ENCODE results near the gene DTD1.

DTD1 gene

GRCh38 chr20:18671203-18671710, 83.4 kb downstream of the DTD1 start (continued):
- TF ChIP-seq ZSCAN23 (tag by site-specific recombination; IDR thresholded peaks at IDR 0.05): no peak
- TF ChIP-seq SP3 (tag by site-specific recombination; IDR thresholded peaks at IDR 0.05): no peak
- no peak for TF ChIP-seq ZNF184 (tag by site-specific recombination; IDR thresholded peaks at IDR 0.05)
- TF ChIP-seq EGR2 (tag by site-specific recombination; IDR thresholded peaks at IDR 0.05; ENCODE audit: low read depth): no peak
- TF ChIP-seq ZSCAN30 (tag by site-specific recombination; IDR thresholded peaks at IDR 0.05): no peak
- TF ChIP-seq, protein P1, sequence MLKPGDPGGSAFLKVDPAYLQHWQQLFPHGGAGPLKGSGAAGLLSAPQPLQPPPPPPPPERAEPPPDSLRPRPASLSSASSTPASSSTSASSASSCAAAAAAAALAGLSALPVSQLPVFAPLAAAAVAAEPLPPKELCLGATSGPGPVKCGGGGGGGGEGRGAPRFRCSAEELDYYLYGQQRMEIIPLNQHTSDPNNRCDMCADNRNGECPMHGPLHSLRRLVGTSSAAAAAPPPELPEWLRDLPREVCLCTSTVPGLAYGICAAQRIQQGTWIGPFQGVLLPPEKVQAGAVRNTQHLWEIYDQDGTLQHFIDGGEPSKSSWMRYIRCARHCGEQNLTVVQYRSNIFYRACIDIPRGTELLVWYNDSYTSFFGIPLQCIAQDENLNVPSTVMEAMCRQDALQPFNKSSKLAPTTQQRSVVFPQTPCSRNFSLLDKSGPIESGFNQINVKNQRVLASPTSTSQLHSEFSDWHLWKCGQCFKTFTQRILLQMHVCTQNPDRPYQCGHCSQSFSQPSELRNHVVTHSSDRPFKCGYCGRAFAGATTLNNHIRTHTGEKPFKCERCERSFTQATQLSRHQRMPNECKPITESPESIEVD (tag by site-specific recombination; IDR thresholded peaks at IDR 0.05): no peak
- TF ChIP-seq ZNF707 (tag by site-specific recombination; IDR thresholded peaks at IDR 0.05): no peak

GRCh38 chr20:18672834-18673233, 85.0 kb downstream of the DTD1 start:
- no peaks in the 10 kb centered on the region for H3K4me1 ChIP-seq (ENCODE audit: control insufficient read depth, insufficient read depth, low read length)
- ChIA-PET CTCF (interaction anchor here (0.6 kb wide), 1 partner anchor 326 kb away, joined by 3 read pairs; no protein-coding TSS in a partner anchor), POLR2A (no interaction called here)
- no peaks in the 10 kb centered on the region for H3K36me3 ChIP-seq (ENCODE audit: control insufficient read depth in 2 of 2, insufficient read depth in 1 of 2, low read length in 2 of 2)
- H3K9me3 ChIP-seq (ENCODE audit: control insufficient read depth, insufficient read depth, low read depth, low read length): no peaks in the 10 kb centered on the region
- TF ChIP-seq KLF1 (tag by site-specific recombination; IDR thresholded peaks at IDR 0.05) (no peak), ZNF423 (tag by site-specific recombination; IDR thresholded peaks at IDR 0.05) (no peak), ZNF837 (tag by site-specific recombination; IDR thresholded peaks at IDR 0.05) (no peak), ZNF311 (tag by site-specific recombination; IDR thresholded peaks at IDR 0.05; ENCODE audit: borderline replicate concordance) (no peak), ZNF416 (tag by site-specific recombination; IDR thresholded peaks at IDR 0.05) (no peak), PRDM2 (tag by site-specific recombination; IDR thresholded peaks at IDR 0.05; ENCODE audit: borderline replicate concordance) (no peak), KLF10 (tag by site-specific recombination; IDR thresholded peaks at IDR 0.05) (no peak), ZNF157 (tag by site-specific recombination; IDR thresholded peaks at IDR 0.05) (no peak), ZNF132 (tag by site-specific recombination; IDR thresholded peaks at IDR 0.05; ENCODE audit: borderline replicate concordance) (no peak), TRIM28 (IDR thresholded peaks at IDR 0.05; ENCODE audit: borderline replicate concordance, low read length) (no peak), ZNF692 (tag by site-specific recombination; IDR thresholded peaks at IDR 0.05) (no peak), ZBTB7A (tag by site-specific recombination; IDR thresholded peaks at IDR 0.05; ENCODE audit: low read depth) (no peak), ZNF350 (tag by site-specific recombination; IDR thresholded peaks at IDR 0.05) (no peak), ZNF184 (tag by site-specific recombination; IDR thresholded peaks at IDR 0.05) (no peak), KLF8 (tag by site-specific recombination; IDR thresholded peaks at IDR 0.05) (no peak), ZBTB17 (tag by site-specific recombination; IDR thresholded peaks at IDR 0.05) (no peak)
- H3K4me3 ChIP-seq (ENCODE audit: low read depth, low read length): no peak overlapping the region
- H3K27ac ChIP-seq (ENCODE audit: extremely low read depth, low read depth, low read length): no peak overlapping the region

Measured in HEK293 (cell line).